Nucleus accumbens (tissue), 56 donors: ENCODE measurements around the gene ULK4.
"Not testable (repeated sequence)": the region's sequence is repeated elsewhere in the genome, so short reads cannot be mapped to it uniquely, and the experiment has no call there.

ENCODE experiments used
- DNase-seq, 56 donors: peaks; one replicate each; lab custom pipeline; 2025; lab: John Stamatoyannopoulos, UW

Gene ULK4

GRCh38 chr3:41290306-41290705, 671.6 kb downstream of the ULK4 start:
- no peak for DNase-seq

GRCh38 chr3:41288785-41289184, 673.1 kb downstream of the ULK4 start:
- DNase-seq = no peak

- DNase-seq = no peak
Observed at GRCh38 chr3:41286305-41286704, 675.6 kb downstream of the ULK4 start.

- not testable (repeated sequence) for DNase-seq
Observed at GRCh38 chr3:41284934-41285333, 677.0 kb downstream of the ULK4 start.

GRCh38 chr3:41277790-41278465, 684.0 kb downstream of the ULK4 start:
- DNase-seq = no peak

- no peak for DNase-seq
Observed at GRCh38 chr3:41276191-41276590, 685.7 kb downstream of the ULK4 start.

GRCh38 chr3:41274944-41275668, 686.8 kb downstream of the ULK4 start:
- no peak for DNase-seq

GRCh38 chr3:41272667-41273066, 689.2 kb downstream of the ULK4 start:
- DNase-seq = no peak

- DNase-seq = no peak
Observed at GRCh38 chr3:41267975-41268640, 693.8 kb downstream of the ULK4 start.

GRCh38 chr3:41265823-41266273, 696.1 kb downstream of the ULK4 start:
- DNase-seq = no peak

- DNase-seq = no peak
Observed at GRCh38 chr3:41265011-41265545, 696.8 kb downstream of the ULK4 start.

- no peak for DNase-seq
Observed at GRCh38 chr3:41260063-41260450, 701.8 kb downstream of the ULK4 start.

GRCh38 chr3:41259449-41260062, 702.3 kb downstream of the ULK4 start:
- no peak for DNase-seq

GRCh38 chr3:41258239-41258800, 703.6 kb downstream of the ULK4 start:
- DNase-seq = no peak

GRCh38 chr3:41251593-41251992, 710.3 kb downstream of the ULK4 start:
- no peak for DNase-seq

GRCh38 chr3:41250825-41251224, 711.1 kb downstream of the ULK4 start:
- DNase-seq = no peak

GRCh38 chr3:41249318-41249717, 712.6 kb downstream of the ULK4 start:
- DNase-seq = no peak

- DNase-seq = no peak
Observed at GRCh38 chr3:41248525-41248924, 713.4 kb downstream of the ULK4 start.

- peak in 9 of 56 donors; percentile 3 to 27 (median 11) for DNase-seq
Observed at GRCh38 chr3:41247055-41248004, 714.6 kb downstream of the ULK4 start.
